ENCODE results near the gene HSDL2. TPM values are rescaled to one million over a fixed set of nuclear protein-coding genes. Genes with fewer than 3 reads are reported as not detected.
A peak's percentile ranks its signal among the peaks of the same experiment; 100 is the strongest.
"Not testable (repeated sequence)": the region's sequence is repeated elsewhere in the genome, so short reads cannot be mapped to it uniquely, and the experiment has no call there.

HSDL2 gene
- total RNA-seq, 2 donors from 2014 or later: 32.6 to 34.9 TPM

GRCh38 chr9:112379177-112380101 lies 469 bp upstream of the HSDL2 start:
- H3K9me3 Mint-ChIP-seq: peaks cover 0 to 5% of the 10 kb centered on the region in 2 donors
- peaks cover 6 to 18% of the 10 kb centered on the region in 2 donors for H3K36me3 Mint-ChIP-seq
- DNase-seq (ENCODE audit: low spot score in 2 of 2) (peak; percentile 98), ATAC-seq (peak; percentile 87 to 88)
- peak overlapping the region; percentile 99 for H3K27ac Mint-ChIP-seq

- Mint-ChIP-seq H3K9me3 (no peaks in the 10 kb centered on the region), H3K36me3 (peaks cover 6 to 12% of the 10 kb centered on the region in 2 donors), H3K27ac (peak overlapping the region; percentile 97 to 99)
- ATAC-seq (no peak), DNase-seq (ENCODE audit: low spot score in 2 of 2) (no peak)
Measured at GRCh38 chr9:112380825-112381221, 915 bp downstream of the HSDL2 start.

- H3K9me3 Mint-ChIP-seq: no peaks in the 10 kb centered on the region
- no peak for ATAC-seq
- H3K27ac Mint-ChIP-seq: no peak overlapping the region
- H3K36me3 Mint-ChIP-seq: peaks cover 6 to 12% of the 10 kb centered on the region in 2 donors
- DNase-seq (ENCODE audit: low spot score in 2 of 2): no peak
Measured at GRCh38 chr9:112382066-112382465, 2.2 kb downstream of the HSDL2 start.

- no peaks in the 10 kb centered on the region for H3K9me3 Mint-ChIP-seq
- no peak overlapping the region for H3K27ac Mint-ChIP-seq
- DNase-seq (ENCODE audit: low spot score in 2 of 2) (no peak), ATAC-seq (no peak)
- peaks cover 12% of the 10 kb centered on the region in 2 donors for H3K36me3 Mint-ChIP-seq
Measured at GRCh38 chr9:112382501-112383364, 2.8 kb downstream of the HSDL2 start.

GRCh38 chr9:112384219-112384618 lies 4.3 kb downstream of the HSDL2 start:
- Mint-ChIP-seq H3K27ac (no peak overlapping the region), H3K9me3 (no peaks in the 10 kb centered on the region), H3K36me3 (peaks cover 10 to 13% of the 10 kb centered on the region in 2 donors)
- ATAC-seq (no peak), DNase-seq (ENCODE audit: low spot score in 2 of 2) (no peak)

GRCh38 chr9:112384690-112385089 lies 4.8 kb downstream of the HSDL2 start:
- peaks cover 6 to 13% of the 10 kb centered on the region in 2 donors for H3K36me3 Mint-ChIP-seq
- ATAC-seq (no peak), DNase-seq (ENCODE audit: low spot score in 2 of 2) (no peak)
- H3K27ac Mint-ChIP-seq: no peak overlapping the region
- H3K9me3 Mint-ChIP-seq: no peaks in the 10 kb centered on the region

- DNase-seq (ENCODE audit: low spot score in 2 of 2): no peak
- ATAC-seq: no peak
- H3K9me3 Mint-ChIP-seq: no peaks in the 10 kb centered on the region
- H3K27ac Mint-ChIP-seq: no peak overlapping the region
- peaks cover 0 to 6% of the 10 kb centered on the region in 2 donors for H3K36me3 Mint-ChIP-seq
Measured at GRCh38 chr9:112387115-112387514, 7.2 kb downstream of the HSDL2 start.

GRCh38 chr9:112389897-112390296 lies 10.0 kb downstream of the HSDL2 start:
- peaks cover 0 to 10% of the 10 kb centered on the region in 2 donors for H3K36me3 Mint-ChIP-seq
- not testable (repeated sequence) for DNase-seq (ENCODE audit: low spot score in 2 of 2); ATAC-seq; H3K27ac Mint-ChIP-seq; H3K9me3 Mint-ChIP-seq

GRCh38 chr9:112391936-112392560 lies 12.1 kb downstream of the HSDL2 start:
- not testable (repeated sequence) for ATAC-seq

GRCh38 chr9:112393146-112393545 lies 13.2 kb downstream of the HSDL2 start:
- not testable (repeated sequence) for H3K9me3 Mint-ChIP-seq

More at GRCh38 chr9:112391936-112392560, 12.1 kb downstream of the HSDL2 start:
- not testable (repeated sequence) for H3K27ac Mint-ChIP-seq; H3K9me3 Mint-ChIP-seq; DNase-seq (ENCODE audit: low spot score in 2 of 2)
- H3K36me3 Mint-ChIP-seq: peaks cover 0 to 14% of the 10 kb centered on the region in 2 donors

GRCh38 chr9:112396416-112396815 lies 16.5 kb downstream of the HSDL2 start:
- ATAC-seq (no peak), DNase-seq (ENCODE audit: low spot score in 2 of 2) (no peak)
- peaks cover 8 to 15% of the 10 kb centered on the region in 2 donors for H3K9me3 Mint-ChIP-seq
- no peak overlapping the region for H3K27ac Mint-ChIP-seq
- H3K36me3 Mint-ChIP-seq: peaks cover 15 to 25% of the 10 kb centered on the region in 2 donors

More at GRCh38 chr9:112393146-112393545, 13.2 kb downstream of the HSDL2 start:
- not testable (repeated sequence) for DNase-seq (ENCODE audit: low spot score in 2 of 2); H3K27ac Mint-ChIP-seq; ATAC-seq
- H3K36me3 Mint-ChIP-seq: peaks cover 5 to 13% of the 10 kb centered on the region in 2 donors

GRCh38 chr9:112396872-112397271 lies 17.0 kb downstream of the HSDL2 start:
- ATAC-seq (no peak), DNase-seq (ENCODE audit: low spot score in 2 of 2) (no peak)
- Mint-ChIP-seq H3K36me3 (peaks cover 15 to 25% of the 10 kb centered on the region in 2 donors), H3K9me3 (peaks cover 8 to 15% of the 10 kb centered on the region in 2 donors), H3K27ac (no peak overlapping the region)

GRCh38 chr9:112401175-112401815 lies 21.4 kb downstream of the HSDL2 start:
- peaks cover 8 to 15% of the 10 kb centered on the region in 2 donors for H3K9me3 Mint-ChIP-seq
- no peak for DNase-seq (ENCODE audit: low spot score in 2 of 2)
- ATAC-seq: no peak
- peaks cover 15 to 17% of the 10 kb centered on the region in 2 donors for H3K36me3 Mint-ChIP-seq
- no peak overlapping the region for H3K27ac Mint-ChIP-seq

- H3K36me3 Mint-ChIP-seq: peaks cover 4 to 6% of the 10 kb centered on the region in 2 donors
- ATAC-seq: no peak
- H3K27ac Mint-ChIP-seq: no peak overlapping the region
- peaks cover 0 to 6% of the 10 kb centered on the region in 2 donors for H3K9me3 Mint-ChIP-seq
- no peak for DNase-seq (ENCODE audit: low spot score in 2 of 2)
Measured at GRCh38 chr9:112403614-112404201, 23.8 kb downstream of the HSDL2 start.

GRCh38 chr9:112404508-112404932 lies 24.6 kb downstream of the HSDL2 start:
- no peaks in the 10 kb centered on the region for H3K9me3 Mint-ChIP-seq
- no peaks in the 10 kb centered on the region for H3K36me3 Mint-ChIP-seq
- H3K27ac Mint-ChIP-seq: no peak overlapping the region
- ATAC-seq: no peak
- no peak for DNase-seq (ENCODE audit: low spot score in 2 of 2)

GRCh38 chr9:112408275-112408674 lies 28.4 kb downstream of the HSDL2 start:
- DNase-seq (ENCODE audit: low spot score in 2 of 2) (no peak), ATAC-seq (no peak)
- H3K27ac Mint-ChIP-seq: no peak overlapping the region
- no peaks in the 10 kb centered on the region for H3K9me3 Mint-ChIP-seq
- H3K36me3 Mint-ChIP-seq: no peaks in the 10 kb centered on the region
